ENCODE results near the gene MRPL34.

GRCh38 chr19:17259118-17259780 lies 46.4 kb upstream of the MRPL34 start:
- TF ChIP-seq POLR2A (IDR thresholded peaks at IDR 0.05): no peak
- no peak for TF ChIP-seq CTCF (IDR thresholded peaks at IDR 0.05)
